CD4-positive, alpha-beta T cell treated with Interleukin-6 for 4 hours (primary cell): ENCODE data around the gene TXNRD2.

ENCODE experiments used
- DNase-seq: peaks from one replicate; pipeline ENCODE4 v3.0.0-alpha.2; 2020; ENCODE audit warnings: mixed read lengths

TXNRD2 gene

DNA sequence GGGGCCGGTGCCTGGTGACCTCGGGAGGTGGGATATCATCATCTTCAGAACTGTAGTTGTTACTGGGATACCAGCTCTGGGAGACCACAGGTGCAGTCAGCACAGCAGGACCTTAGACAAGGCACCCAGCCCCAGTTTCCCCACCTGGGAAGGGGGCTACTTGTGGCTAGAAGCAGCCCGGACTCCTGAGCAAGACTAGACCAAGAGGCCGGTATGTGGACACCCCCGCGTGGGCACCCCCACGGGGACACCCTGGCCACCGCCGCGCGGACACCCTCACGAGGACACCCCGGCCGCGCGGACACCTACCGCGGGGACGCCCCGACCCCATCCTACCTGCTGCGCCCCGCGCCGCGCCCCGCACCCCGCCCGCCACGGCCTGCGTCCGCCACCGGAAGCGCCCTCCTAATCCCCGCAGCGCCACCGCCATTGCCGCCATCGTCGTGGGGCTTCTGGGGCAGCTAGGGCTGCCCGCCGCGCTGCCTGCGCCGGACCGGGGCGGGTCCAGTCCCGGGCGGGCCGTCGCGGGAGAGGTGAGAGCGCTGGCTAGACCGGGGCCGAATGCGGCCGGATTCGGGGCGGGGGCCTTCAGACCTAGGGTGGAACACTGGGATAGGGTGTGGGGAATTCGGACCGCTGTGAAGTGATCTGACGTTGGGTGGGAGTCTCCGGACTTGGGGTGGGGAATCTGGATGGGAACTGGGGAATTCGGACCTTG is at the start of gene TXNRD2, which contains the start of gene COMT:
TSS of gene TXNRD2 (minus strand) at position 454 of the 718 bp plus-strand sequence. CDS start at position 439, 15 bp downstream.
TSS of gene COMT (plus strand) at position 408 of the 718 bp plus-strand sequence. CDS start 20,755 bp downstream, outside the sequence.
- peak; percentile 77 for DNase-seq

DNA sequence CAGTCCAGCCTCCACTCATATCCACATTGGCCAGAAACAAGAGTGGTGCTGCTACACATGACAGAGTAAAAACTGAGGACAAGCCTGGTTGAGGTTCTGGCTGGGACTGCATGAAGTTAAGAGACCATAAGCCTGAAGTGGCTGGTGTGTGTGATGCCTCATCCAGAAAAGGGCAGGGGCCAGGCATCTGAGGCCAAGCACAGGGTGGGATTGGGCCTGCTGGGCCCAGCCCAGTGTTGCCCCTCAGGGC is 49.7 kb upstream of the TXNRD2 start:
- no peak for DNase-seq

DNA sequence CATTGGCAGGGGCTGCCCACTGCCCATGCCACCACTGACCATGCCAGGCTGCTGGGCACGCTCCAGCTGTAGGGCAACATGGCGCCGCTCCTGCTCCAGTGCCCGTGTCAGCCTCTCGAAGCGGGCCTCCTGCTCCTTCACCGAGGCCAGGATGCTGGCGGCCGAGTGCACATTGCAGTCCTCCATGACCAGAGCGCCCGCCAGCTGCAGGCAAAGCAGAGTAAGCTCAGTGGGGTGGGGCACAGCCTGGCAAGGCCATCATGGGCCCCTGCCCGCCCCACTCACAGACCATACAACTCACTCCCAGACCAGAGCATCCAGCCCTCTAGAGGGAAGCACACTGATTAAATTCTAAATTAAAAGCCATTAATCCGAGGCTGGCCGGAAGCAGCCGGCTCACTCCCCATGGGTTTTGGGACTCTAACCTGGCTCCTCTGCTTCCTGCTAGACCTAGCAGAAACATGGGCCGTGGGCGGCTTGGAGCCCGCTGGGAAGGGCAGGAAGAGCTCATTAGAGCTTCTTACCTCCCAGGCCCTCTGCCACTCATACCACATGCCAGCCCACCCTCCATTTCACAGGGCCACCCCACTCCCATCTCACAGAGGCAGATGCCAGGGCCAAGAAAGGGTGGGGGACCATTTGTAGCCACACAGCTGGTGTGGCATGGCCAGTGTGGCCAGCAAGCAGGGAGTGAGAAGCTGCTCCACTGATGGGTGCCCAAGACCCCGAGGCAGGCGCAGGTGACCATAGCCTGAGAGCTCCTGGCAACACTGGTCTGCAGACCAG is 49.2 kb upstream of the TXNRD2 start:
- DNase-seq, result no peak

DNA sequence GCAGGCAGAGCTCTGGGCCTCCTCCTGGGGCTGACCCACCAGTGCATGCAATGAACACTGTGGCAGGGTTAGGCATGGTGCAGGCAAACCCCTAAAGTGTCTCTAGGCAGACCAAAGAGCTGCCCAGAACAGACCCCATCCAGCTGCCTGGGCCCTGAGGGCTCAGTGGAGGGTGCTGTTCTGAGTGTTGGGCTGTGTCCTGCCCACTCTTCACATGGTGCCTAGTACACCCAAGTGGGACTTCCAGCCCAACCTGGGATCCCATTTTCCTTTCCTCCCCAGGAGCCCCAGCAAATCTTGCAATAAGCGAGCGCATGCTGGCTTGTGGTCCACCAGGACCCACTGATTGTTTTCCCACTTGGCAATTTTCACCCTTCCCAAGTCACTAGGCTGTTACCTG is 48.6 kb upstream of the TXNRD2 start:
- no peak for DNase-seq

DNA sequence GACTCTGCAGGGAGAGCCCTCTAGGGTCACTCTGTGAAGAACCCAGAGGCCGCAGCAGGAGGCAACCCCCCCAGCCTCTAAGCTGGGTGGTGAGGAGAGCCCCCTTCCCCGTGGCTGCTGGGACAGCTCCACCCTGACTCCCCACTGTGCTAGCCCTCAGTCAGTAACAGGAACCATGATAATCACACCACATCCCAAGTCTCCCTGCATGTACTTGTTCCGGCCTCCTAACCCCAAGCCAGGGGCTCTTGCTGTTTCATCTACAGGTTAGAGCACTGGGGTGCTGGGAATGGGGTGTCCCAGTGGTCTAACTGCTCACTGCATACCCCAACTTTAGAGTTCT is 48.1 kb upstream of the TXNRD2 start:
- DNase-seq, result no peak

DNA sequence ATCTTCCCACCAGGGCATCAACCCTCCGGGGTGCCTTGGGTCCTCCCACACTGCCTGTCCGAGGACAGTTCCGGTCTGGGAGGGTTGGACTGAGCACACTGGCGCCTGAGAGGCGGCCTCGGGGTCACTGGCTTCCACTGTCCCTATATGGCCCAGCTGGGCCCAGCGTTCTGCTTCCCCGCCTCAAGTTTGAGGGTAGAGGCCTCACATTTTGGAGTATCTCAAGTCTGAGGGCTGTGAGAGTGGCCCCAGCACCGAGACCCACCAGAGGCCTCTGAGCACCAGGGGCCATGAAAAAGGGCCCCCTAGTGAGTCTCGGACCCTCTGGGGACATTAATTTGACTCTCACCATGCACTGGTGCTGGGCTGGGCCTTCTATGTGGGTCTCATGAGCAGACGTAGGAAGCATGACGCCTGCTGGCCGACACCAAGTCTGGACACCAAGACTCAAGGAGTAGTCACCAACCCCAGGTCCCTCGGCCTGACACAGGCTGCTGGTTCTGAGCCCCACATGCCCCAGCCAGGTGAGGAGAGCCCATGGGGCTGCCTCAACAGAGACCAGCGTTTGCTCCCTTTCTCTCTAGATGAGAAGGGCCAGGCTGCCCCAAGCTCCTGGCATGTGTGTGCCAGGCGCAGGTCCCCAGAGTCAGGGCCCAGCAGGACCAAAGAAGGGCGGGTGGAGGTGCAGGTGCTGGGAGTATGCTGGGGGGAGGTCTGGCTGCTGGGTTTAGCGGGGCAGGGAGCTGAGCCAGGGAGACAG is 47.5 kb upstream of the TXNRD2 start:
- no peak for DNase-seq

DNA sequence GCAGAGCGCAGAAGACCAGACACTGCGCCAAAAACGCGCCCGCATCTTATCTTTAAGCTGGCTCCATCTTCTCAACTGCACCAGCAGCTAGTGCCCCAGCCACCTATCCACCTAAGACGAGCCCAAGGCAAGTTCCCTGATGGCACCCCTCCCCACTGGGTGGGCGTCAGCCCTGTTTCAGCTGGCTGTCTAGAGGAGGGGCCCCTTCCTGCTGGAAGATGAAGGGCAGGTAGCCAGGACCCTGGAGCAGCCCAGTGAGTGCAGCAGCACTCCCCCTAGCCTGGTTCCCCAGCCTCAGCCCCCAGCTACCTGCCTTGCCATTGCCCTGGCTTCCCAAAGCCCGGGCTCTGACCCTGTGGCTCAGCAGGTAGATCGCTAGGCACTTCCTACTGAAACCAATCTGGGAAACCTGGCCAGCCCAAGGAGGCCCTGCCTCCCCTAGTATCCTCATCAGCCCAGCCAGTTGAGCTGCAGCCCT is 46.8 kb upstream of the TXNRD2 start:
- DNase-seq, result no peak

DNA sequence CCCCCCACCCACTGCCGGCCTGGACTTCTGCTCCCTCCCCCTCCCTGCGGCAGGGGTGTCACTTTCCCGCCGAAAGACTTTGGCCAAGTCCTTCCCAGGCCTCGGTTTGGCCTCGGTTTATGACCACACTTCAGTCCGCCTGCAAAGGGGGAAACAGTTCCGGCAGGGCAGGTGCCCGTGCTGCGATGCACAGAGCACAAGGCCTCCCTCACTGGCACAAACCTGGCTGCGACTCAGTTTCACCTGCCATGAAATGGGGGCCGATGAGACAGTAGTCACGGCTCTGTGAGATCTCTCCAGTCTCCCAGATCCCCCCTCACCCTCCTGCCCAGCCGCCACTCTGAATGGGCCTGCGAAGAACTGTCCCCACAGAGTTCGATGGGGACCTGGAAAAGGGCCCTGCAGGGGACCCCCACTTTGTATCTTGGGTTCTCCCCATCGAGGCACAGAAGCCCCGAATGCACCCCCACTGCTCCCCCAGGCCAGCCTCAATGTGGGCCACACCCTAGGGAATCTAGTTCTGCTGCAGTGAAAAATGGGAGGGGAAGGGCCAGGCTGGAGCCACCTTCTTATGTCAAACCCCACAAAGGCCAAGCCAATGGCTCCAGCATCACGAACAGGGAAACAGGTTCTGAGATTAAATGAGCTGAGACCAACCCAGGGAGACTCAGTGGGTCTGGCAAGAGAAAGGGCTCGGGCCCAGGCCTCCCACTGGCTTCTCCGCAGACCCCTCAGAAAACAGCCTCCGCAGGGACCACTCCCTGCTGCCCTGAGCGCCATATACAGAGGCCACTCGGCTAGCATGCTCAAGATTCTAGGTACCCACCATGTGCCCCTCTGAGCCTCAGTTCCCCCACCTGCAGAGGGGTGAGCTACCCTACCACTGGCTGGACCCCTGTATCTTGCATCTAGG is 46.0 kb upstream of the TXNRD2 start:
- no peak for DNase-seq

DNA sequence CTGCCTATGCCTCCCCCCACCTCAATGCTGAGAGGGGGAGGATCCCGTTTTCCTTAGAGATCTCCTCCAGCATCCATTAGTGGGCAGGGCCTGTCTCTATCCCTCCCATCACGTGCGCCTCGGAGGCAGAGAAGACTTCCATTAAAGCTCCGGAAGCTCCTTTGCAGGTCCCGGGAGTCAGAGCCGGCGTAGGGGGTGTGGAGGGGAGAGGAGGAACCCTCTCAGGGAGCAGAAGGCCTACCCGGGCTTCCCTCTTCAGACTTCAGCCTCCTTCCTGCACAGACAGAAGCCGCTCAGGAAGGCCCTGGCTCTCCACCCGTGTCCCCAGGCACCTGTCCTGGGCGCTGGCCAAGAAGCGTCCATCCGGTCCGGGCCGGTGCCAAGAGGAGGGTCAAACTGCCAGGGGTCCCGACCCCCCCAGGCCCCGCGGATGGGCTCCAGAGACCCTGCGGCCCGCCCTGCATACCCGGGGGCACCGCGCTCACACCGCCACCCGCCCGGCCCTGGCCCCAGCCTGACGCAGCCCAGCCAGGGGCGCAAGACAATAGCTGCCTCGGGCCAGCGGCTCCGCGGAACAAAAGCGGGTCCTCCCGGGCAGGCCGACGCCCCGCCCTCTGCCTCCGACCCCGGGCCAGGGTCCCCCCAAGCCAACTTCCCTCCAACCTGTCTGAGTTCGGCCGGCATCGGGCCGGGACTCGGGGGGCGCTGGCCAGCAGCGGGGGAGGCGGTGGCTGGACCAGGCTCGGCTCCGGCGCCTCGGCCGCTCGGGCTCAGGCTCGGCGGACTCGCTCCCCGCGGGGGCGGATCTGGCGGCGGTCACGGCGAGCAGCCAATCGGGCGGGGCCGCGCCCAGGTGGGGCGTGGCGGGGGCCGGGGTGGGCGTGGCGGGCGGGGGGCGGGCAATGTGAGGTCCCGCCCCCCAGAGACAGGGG is 45.1 kb upstream of the TXNRD2 start:
- peak; percentile 62 for DNase-seq

DNA sequence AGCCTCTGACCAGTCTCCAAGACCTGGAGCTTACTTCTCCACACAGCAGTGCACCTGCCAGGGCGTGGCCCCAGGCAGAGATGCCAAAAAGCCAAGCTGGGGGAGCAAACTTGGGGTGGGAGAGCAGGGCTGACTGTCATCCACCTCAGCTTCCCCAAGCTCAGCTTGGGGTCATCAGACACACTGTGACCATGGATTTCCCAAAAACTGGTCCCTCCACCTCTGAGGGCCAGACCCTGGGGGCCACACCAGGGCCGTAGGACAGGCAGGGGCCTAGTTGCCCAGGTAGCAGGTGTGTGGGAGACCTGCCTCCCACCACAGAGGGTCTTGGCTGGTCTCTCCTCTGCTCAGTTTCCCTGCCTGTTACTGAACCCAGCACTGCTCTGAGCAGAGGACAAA is 44.4 kb upstream of the TXNRD2 start:
- DNase-seq, result no peak

DNA sequence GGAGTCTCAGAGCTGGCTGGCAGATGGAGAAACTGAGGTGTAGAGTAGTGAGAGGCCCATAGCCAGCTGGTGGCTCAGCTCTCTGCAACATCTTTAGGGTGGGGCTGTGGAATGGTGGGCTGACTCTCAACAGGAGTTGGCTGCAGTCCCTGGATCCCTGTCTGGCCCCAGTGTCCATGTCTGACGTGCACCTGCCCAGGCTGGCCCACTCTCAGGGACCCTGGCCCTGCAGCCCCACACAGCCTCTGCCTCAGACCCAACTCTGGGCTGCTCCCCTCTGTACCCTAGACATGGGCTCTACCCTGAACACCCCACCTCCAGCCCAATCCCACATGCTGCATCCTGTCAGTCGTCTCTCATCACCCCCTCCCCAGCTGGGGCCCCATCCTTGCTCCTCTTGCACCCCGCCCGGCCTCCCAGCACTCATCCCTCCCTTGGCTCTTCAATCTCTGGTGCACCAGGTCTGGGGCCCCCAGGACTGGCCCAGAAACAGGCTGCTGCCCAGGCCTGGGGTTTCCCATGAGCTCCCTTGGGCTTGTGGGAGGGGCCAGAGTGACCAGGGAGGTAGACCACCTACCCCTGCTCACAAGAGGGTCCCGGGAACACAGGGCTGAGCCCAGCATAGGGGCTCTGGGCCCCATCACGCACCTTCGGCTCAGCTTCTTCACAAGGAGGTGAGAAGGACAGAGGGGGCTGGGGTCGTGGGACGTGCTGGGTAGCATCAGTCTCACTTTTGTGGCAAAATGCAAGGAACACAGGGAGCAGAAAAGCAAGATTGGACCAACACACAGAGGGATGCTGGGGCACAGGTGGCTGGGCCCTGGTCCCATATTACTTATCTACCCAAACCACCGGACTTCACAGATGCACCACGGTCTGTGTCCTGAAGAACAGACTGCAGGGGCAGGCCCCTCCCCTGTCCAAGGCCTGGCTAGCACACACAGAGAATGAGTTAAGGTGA is 43.5 kb upstream of the TXNRD2 start:
- DNase-seq, result no peak

DNA sequence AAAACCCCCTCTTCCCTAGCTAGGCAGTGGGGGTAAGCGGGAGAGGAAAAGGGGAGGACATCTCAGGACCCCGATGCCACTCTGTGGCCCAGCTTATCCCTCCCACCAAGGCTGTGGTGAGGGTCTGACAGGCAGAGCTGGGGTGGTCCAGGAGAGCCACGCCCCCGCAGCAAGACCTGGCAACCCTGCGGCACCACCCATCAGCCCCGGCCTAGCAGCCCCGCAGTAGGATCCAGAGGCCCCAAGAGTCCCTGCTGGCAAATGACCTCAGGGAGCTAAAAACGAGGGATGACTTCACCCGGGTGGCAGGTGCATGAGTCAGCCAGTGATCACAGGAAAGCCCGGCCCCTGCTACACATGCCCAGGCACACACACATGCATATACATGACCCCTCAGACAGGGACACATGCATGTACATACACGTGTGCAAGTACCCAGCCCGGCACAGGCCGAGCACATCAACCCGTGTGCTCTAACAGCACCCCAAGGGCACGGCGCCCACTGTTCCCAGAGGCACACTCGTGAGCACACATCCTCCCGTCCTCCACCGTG is 42.7 kb upstream of the TXNRD2 start:
- no peak for DNase-seq

DNA sequence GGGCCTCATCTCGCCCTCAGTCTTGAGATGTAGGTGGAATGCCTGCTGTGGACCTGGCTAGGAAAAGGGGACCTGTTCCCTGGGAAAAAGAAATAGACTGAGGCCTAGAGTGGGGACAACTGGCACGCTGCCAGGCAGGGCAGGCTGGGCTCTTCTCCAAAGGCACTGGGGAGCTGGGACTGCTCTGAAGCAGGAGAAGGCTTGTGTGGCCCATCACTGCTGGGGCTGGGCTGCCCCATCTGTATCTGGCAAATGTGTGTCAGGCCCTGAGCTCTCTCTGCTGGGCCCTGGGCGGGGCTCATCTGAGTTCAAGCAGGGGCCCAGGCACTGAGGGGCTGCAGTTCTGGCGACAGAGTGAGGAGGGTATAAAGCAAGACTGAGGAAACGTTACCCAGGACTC is 42.1 kb upstream of the TXNRD2 start:
- no peak for DNase-seq

DNA sequence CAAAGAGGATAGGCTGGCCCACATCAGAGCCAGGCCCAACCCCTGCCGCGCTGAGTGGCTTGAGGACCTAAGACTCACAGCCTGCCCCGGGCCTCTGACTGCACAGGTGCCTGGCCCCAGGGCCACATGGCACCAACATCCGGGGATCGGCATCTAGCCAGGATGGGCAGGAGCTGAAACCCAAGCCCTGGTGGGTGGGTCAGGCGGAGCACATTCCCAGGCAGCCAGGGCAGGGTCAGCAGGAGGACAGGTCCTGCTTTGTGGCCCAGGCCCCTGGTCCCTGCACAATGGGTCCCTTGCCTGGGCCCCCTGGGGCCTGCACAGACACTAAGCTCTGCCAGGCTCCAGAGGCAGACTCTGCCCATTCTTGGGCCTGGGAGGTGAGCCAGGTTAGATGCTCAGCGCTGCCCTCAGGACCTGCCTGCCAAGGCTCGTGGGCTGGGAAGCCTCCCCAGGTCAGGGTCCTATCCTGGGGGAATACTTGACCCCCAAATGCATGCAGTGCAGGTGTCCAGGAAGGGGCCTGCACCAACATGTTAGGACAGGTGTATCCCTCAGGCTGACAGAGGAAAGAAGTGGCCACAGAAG is 41.5 kb upstream of the TXNRD2 start:
- DNase-seq, result no peak

DNA sequence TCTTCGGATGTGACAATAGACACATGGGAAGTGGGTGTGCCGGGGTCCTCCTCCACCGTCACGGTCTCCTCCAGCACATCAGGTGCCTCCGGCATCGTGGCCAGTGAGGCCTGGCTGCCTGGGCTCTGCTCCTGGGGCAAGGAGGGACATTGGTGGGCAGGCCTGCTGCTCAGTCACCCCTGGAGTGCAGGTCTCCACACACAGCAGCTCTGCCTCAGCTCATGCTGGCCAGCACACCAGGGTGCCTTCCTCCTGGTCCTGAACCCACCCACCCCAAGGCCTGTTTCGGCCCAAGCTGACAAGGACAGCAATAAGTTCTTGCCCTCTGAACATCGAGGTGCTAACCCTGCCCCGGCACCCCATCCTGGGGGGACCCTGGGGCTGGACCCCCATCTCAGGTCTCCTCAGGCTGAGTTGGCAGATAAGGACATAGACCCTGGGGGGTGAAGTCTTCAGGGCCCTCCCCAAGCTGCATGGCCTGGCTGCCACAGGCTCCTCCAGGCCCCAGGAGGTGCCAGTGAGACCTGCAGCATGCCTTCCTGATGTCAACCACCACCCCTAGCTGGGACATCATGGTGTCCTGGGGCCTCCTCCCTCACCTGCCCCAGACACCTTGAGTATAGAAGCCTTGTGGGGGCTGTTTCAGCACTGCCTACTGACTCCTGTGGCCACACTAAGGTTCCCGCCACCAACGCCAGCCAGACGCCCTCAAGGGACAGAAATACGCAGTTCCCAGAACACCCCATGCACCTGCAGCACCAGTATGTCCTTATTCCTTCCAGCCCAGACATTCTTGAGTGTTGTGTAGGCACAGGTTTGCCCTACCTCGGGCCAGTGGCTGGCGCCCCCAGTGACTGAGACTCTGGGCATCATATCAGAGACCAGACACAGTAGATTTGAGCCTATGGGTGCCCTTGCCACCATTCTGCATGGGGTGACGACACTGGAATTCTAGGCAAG is 40.6 kb upstream of the TXNRD2 start:
- DNase-seq, result no peak

DNA sequence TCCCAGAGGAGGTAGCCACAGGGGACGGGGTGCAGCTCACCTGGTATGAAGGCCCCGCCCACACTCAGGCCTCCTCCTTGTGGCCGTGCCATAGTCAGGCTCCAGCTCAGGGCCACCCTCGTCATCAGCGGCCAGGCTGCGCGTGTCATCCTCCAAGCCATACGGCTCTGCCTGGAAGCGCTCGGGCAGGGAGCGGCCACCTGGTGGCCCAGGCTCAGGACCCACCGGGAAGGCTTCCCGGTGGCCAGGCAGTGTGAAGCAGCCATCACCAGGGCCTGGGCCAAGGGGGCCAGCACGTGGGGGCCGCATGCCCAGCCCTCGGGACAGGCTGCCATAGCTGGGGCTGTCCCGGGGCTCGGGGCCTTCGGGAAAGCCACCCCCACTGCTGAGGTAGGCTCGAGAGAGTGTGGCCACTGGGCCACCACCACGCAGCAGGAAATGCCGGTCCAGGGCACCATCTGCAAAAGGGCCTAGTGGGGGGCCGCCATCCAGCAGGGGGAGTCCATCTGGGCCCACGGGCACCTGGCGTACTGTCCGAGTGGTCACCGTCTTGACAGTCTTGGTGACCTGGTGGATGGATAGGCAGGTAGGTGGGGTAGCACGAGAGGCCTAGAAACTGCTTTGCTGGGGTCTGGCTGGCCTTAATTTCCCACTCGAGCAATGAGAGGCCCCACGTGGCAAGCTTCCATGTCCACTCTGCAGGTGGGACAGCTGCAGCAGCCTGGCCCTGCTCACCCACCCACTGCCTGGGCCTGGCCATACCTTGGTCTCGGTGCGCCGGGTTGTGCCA is 39.7 kb upstream of the TXNRD2 start:
- DNase-seq, result no peak

DNA sequence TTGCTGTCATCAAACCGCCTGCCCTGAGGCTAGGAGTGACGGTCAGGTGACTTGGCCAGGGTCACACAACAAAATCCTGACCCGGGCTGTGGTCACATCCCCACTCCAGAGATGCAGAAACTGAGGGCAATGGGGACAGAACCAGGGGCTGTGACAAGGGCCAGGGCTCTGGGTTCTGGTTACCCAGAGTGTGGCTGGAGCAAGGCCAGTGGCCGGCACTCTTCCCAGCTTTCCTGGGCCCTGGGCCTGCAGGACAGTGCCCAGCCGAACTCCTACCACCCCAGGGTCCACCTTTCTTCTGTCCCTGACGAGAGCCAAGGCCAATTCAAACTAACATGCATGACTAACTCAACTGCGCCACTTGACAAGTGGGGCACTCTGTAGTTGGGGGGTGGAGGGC is 39.1 kb upstream of the TXNRD2 start:
- no peak for DNase-seq
